H9 (cell line): ENCODE results near the gene SNX17. TPM values are rescaled to one million over a fixed set of nuclear protein-coding genes. Genes with fewer than 3 reads are reported as not detected.

ENCODE experiments used
- DNase-seq: peaks from one replicate; pipeline ENCODE4 v3.0.0-alpha.2; 2017
- H2AFZ ChIP-seq: one replicate; pipeline ENCODE4 v1.6.1; 2013; ENCODE audit warnings: mild to moderate bottlenecking, low read length, control low read depth, moderate library complexity
- H2AK5ac ChIP-seq: 2 replicates; pipeline ENCODE4 v1.6.1; 2013; ENCODE audit warnings: low read length, control low read depth, mixed read lengths; ENCODE audit not compliant: insufficient read length
- H2BK120ac ChIP-seq: one replicate; pipeline ENCODE4 v1.6.1; 2013; ENCODE audit warnings: low read depth, mild to moderate bottlenecking, low read length, control low read depth, inconsistent platforms; ENCODE audit not compliant: poor library complexity, severe bottlenecking
- H2BK12ac ChIP-seq: 2 replicates; pipeline ENCODE4 v1.6.1; 2013; ENCODE audit warnings: low read length, control low read depth, mixed read lengths, low read depth; ENCODE audit not compliant: insufficient read length
- H2BK15ac ChIP-seq: 2 replicates; pipeline ENCODE4 v1.6.1; 2013; ENCODE audit warnings: low read depth, low read length, control low read depth
- H2BK20ac ChIP-seq: one replicate; pipeline ENCODE4 v1.6.1; 2013; ENCODE audit warnings: low read depth, mild to moderate bottlenecking, low read length, control low read depth, inconsistent platforms; ENCODE audit not compliant: poor library complexity, severe bottlenecking
- H2BK5ac ChIP-seq: 2 replicates; pipeline ENCODE4 v1.6.1; 2013; ENCODE audit warnings: low read length, control low read depth, mixed read lengths; ENCODE audit not compliant: insufficient read length
- H3K14ac ChIP-seq: 2 replicates; pipeline ENCODE4 v1.6.1; 2013; ENCODE audit warnings: low read length, control low read depth; ENCODE audit not compliant: insufficient read depth
- H3K18ac ChIP-seq: 2 replicates; pipeline ENCODE4 v1.6.1; 2013; ENCODE audit warnings: low read depth, mild to moderate bottlenecking, mixed read lengths, low read length, control low read depth; ENCODE audit not compliant: insufficient read length
- H3K23ac ChIP-seq: 2 replicates; pipeline ENCODE4 v1.6.1; 2013; ENCODE audit warnings: low read length, control low read depth, mixed read lengths, low read depth; ENCODE audit not compliant: insufficient read length
- H3K23me2 ChIP-seq: 2 replicates; pipeline ENCODE4 v1.6.1; 2013; ENCODE audit warnings: low read depth, mild to moderate bottlenecking, mixed read lengths, low read length, control low read depth; ENCODE audit not compliant: insufficient read length, poor library complexity, severe bottlenecking
- H3K27ac ChIP-seq: 2 replicates; pipeline ENCODE4 v1.5.1; 2013; ENCODE audit warnings: low read length, control low read depth, mixed read lengths, low read depth; ENCODE audit not compliant: insufficient read length
- H3K27me3 ChIP-seq: 2 replicates; pipeline ENCODE4 v1.6.1; 2013; ENCODE audit warnings: low read length, control low read depth, inconsistent platforms; ENCODE audit not compliant: insufficient read depth
- H3K4ac ChIP-seq: 2 replicates; pipeline ENCODE4 v1.6.1; 2013; ENCODE audit warnings: low read depth, mild to moderate bottlenecking, control low read depth, inconsistent platforms, low read length, moderate library complexity
- H3K4me1 ChIP-seq: 2 replicates; pipeline ENCODE4 v1.6.1; 2013; ENCODE audit warnings: low read length, control low read depth, inconsistent platforms; ENCODE audit not compliant: insufficient read depth
- H3K4me2 ChIP-seq: 2 replicates; pipeline ENCODE4 v1.6.1; 2013; ENCODE audit warnings: low read length, control low read depth, mixed read lengths; ENCODE audit not compliant: insufficient read length, insufficient read depth
- H3K56ac ChIP-seq: 2 replicates; pipeline ENCODE4 v1.6.1; 2013; ENCODE audit warnings: low read depth, mild to moderate bottlenecking, mixed read lengths, low read length, control low read depth; ENCODE audit not compliant: insufficient read length
- H3K79me1 ChIP-seq: 2 replicates; pipeline ENCODE4 v1.6.1; 2013; ENCODE audit warnings: low read depth, mild to moderate bottlenecking, moderate library complexity, low read length, control low read depth, inconsistent platforms; ENCODE audit not compliant: insufficient read depth, poor library complexity, severe bottlenecking
- H3K79me2 ChIP-seq: 2 replicates; pipeline ENCODE4 v1.6.1; 2013; ENCODE audit warnings: low read length, control low read depth, inconsistent platforms; ENCODE audit not compliant: insufficient read depth
- H3K9ac ChIP-seq: 2 replicates; pipeline ENCODE4 v1.6.1; 2013; ENCODE audit warnings: low read length, control low read depth, mixed read lengths; ENCODE audit not compliant: insufficient read length; ENCODE audit errors: extremely low read depth
- H3K9me3 ChIP-seq: one replicate; pipeline ENCODE4 v1.6.1; 2013; ENCODE audit warnings: low read depth, low read length, inconsistent platforms; ENCODE audit not compliant: control insufficient read depth
- H3T11ph ChIP-seq: one replicate; pipeline ENCODE4 v1.6.1; 2013; ENCODE audit warnings: mild to moderate bottlenecking, low read length, control low read depth, inconsistent platforms
- H4K20me1 ChIP-seq: one replicate; pipeline ENCODE4 v1.6.1; 2013; ENCODE audit not compliant: control insufficient read depth, insufficient read length, insufficient read depth
- H4K5ac ChIP-seq: 2 replicates; pipeline ENCODE4 v1.6.1; 2013; ENCODE audit warnings: low read depth, mild to moderate bottlenecking, mixed read lengths, low read length, control low read depth; ENCODE audit not compliant: insufficient read length
- H4K8ac ChIP-seq: replicated peaks from 2 replicates; pipeline ENCODE4 v1.6.1; 2013; ENCODE audit warnings: low read length, control low read depth, mixed read lengths, low read depth; ENCODE audit not compliant: insufficient read length
- H4K91ac ChIP-seq: 2 replicates; pipeline ENCODE4 v1.6.1; 2013; ENCODE audit warnings: low read depth, mild to moderate bottlenecking, moderate library complexity, mixed read lengths, low read length, control low read depth; ENCODE audit not compliant: insufficient read length
- H3K27ac Mint-ChIP-seq, 3 experiments: 2 replicates in 2 of 3; 3 replicates in 1 of 3; pipeline ENCODE4 v1.8.0; 2020 to 2021; ENCODE audit warnings: mixed read lengths in 3 of 3, mild to moderate bottlenecking in 1 of 3, moderate library complexity in 1 of 3
- H3K27me3 Mint-ChIP-seq: 2 replicates; pipeline ENCODE4 v1.8.0; 2021; ENCODE audit warnings: low read depth, mild to moderate bottlenecking, moderate library complexity, mixed read lengths
- H3K36me3 Mint-ChIP-seq, 3 experiments: 2 replicates in 2 of 3; 3 replicates in 1 of 3; pipeline ENCODE4 v1.8.0; 2020 to 2021; ENCODE audit warnings: low read depth in 3 of 3, mixed read lengths in 3 of 3; ENCODE audit not compliant: insufficient read depth in 1 of 3
- H3K4me1 Mint-ChIP-seq, 2 experiments: 2 replicates each; pipeline ENCODE4 v1.8.0; 2020; ENCODE audit warnings: mixed read lengths in 2 of 2
- H3K4me3 Mint-ChIP-seq, 2 experiments: 2 replicates in 1 of 2; 3 replicates in 1 of 2; pipeline ENCODE4 v1.8.0; 2020 to 2021; ENCODE audit warnings: mild to moderate bottlenecking in 2 of 2, mixed read lengths in 2 of 2, moderate library complexity in 1 of 2
- H3K9me3 Mint-ChIP-seq, 2 experiments: 2 replicates in 1 of 2; 3 replicates in 1 of 2; pipeline ENCODE4 v1.8.0; 2020; ENCODE audit warnings: mild to moderate bottlenecking in 2 of 2, mixed read lengths in 2 of 2, moderate library complexity in 1 of 2
- CTCF ChIP-seq: fragments of 200-600 bp; sonication (generic); conservative IDR thresholded peaks from 3 replicates; pipeline ENCODE4 v1.8.0; 2021; ENCODE audit warnings: antibody characterized with exemption, mild to moderate bottlenecking
- WGBS: extraction: QIAGEN DNeasy Blood & Tissue Kit; methylation state at CpG from one replicate; pipeline ENCODE4 v1.1.7; 2013; ENCODE audit warnings: missing lambda C conversion rate, low lambda C conversion rate, mixed read lengths; ENCODE audit not compliant: insufficient read length; ENCODE audit errors: extremely low coverage; 5-methylcytosine and 5-hydroxymethylcytosine counted together
- total RNA-seq: library from RNA; stranded (reverse); gene quantifications from 2 replicates; pipeline ENCODE4 v1.2.1, GENCODE V29; 2021

SNX17 gene
- total RNA-seq, 1 experiment from 2014 or later: 81.1 TPM

GRCh38 chr2:27350106-27350693 is 20.2 kb upstream of the SNX17 start:
- Mint-ChIP-seq H3K4me3 (no peak overlapping the region), H3K27ac (peak overlapping the region in 1 of 3 experiments; percentile 45; a peak in 2 of 7 replicates), H3K27me3 (no peaks in the 10 kb centered on the region), H3K9me3 (no peaks in the 10 kb centered on the region), H3K36me3 (peaks cover 4 to 26% (median 14%) of the 10 kb centered on the region in 3 experiments; a peak in 5 of 7 replicates), H3K4me1 (peaks cover 9 to 26% of the 10 kb centered on the region in 2 experiments)
- no peak overlapping the region for H2AK5ac ChIP-seq
- no peak for TF ChIP-seq CTCF
- H2BK5ac ChIP-seq: no peak overlapping the region
- peaks cover 2% of the 10 kb centered on the region; the same call in 1 of the 2 replicates for H3K4me1 ChIP-seq
- H3K56ac ChIP-seq: no peak overlapping the region
- H3K27me3 ChIP-seq: no peaks in the 10 kb centered on the region
- H3T11ph ChIP-seq: no peak overlapping the region
- H3K4ac ChIP-seq: no peak overlapping the region
- no peak overlapping the region for H3K23ac ChIP-seq
- H2BK15ac ChIP-seq: no peak overlapping the region
- no peaks in the 10 kb centered on the region for H3K23me2 ChIP-seq
- H3K4me2 ChIP-seq: no peak overlapping the region
- no peak overlapping the region for H3K27ac ChIP-seq
- WGBS: no CpG with 5 or more reads among the region's 7 CpGs
- H3K9me3 ChIP-seq: no peaks in the 10 kb centered on the region
- no peak overlapping the region for H2AFZ ChIP-seq
- H4K8ac ChIP-seq: no peak overlapping the region
- no peak overlapping the region for H2BK120ac ChIP-seq
- no peak overlapping the region for H2BK20ac ChIP-seq
- H2BK12ac ChIP-seq: no peak overlapping the region
- H3K79me1 ChIP-seq: peaks cover 8% of the 10 kb centered on the region
- DNase-seq: no peak
- H4K5ac ChIP-seq: no peak overlapping the region
- peaks cover 4% of the 10 kb centered on the region for H4K20me1 ChIP-seq
- no peak overlapping the region for H3K18ac ChIP-seq
- H4K91ac ChIP-seq: no peak overlapping the region
- H3K9ac ChIP-seq: no peak overlapping the region
- no peak overlapping the region for H3K14ac ChIP-seq
- peaks cover 49% of the 10 kb centered on the region; the same call in 1 of the 2 replicates for H3K79me2 ChIP-seq
